Motor neuron (in vitro differentiated cells): ENCODE measurements around the gene EIF4E2. TPM values are rescaled to one million over a fixed set of nuclear protein-coding genes. Genes with fewer than 3 reads are reported as not detected.

Experiments used
- ATAC-seq, 8 experiments: fragments of 200-7000 bp; cut with Tn5 transposase; replicated peaks in 6 of 8; 2 replicates each; pipeline ENCODE4 v1.8.0; 2021; ENCODE audit warnings: mild to moderate bottlenecking in 8 of 8, moderate library complexity in 8 of 8
- H3K27ac ChIP-seq, 2 donors: fragments of 250-450 bp; sonication (Bioruptor Pico); 2 replicates each; pipeline ENCODE4 v1.9.0; 2021; ENCODE audit warnings: antibody characterized with exemption in 2 of 2, mild to moderate bottlenecking in 2 of 2, moderate library complexity in 1 of 2
- H3K4me1 ChIP-seq, 2 donors: fragments of 250-450 bp; sonication (Bioruptor Pico); replicated peaks in 1 of 2; 2 replicates each; pipeline ENCODE4 v1.6.1; 2021; ENCODE audit warnings: antibody characterized with exemption in 2 of 2, mild to moderate bottlenecking in 2 of 2, moderate library complexity in 1 of 2
- H3K4me3 ChIP-seq, 5 donors: fragments of 250-450 bp; sonication (Bioruptor Pico); 2 replicates each; pipeline ENCODE4 v1.9.0; 2021; ENCODE audit warnings: antibody characterized with exemption in 5 of 5, mild to moderate bottlenecking in 5 of 5, moderate library complexity in 4 of 5
- WGBS, 10 experiments: fragments of 450-650 bp; shearing (Covaris generic); methylation state at CpG; one replicate each; pipeline ENCODE4 v1.0.0; 2022; 5-methylcytosine and 5-hydroxymethylcytosine counted together
- in situ Hi-C, 9 experiments: fragments of 400-800 bp; cut with MboI; loops; one replicate each; pipeline ENCODE4 v1.15.0; 2021; ENCODE audit warnings: low sequenced_read_pairs in 9 of 9, low pct_unique_long_range_greater_than_20kb in 2 of 9; ENCODE audit not compliant: unreplicated experiment in 9 of 9
- total RNA-seq, 8 experiments: library from RNA; unstranded; fragments of 300-600 nt; gene quantifications; 2 replicates each; pipeline versions ENCODE4 v1.2.3 to v1.2.4, GENCODE V29; 2022

Gene EIF4E2
- total RNA-seq, 8 experiments from 2014 or later, result 49.0 to 81.3 (median 73.7) TPM

- peak in 3 of 8 experiments; percentile 4 to 11 (median 9) for ATAC-seq
- WGBS, 10 experiments, result 0 to 81% (median 20%) methylated on average over 1 to 3 of the region's 19 CpGs; no CpG with 5 or more reads in 7 of the 10 experiments
- no peak overlapping the region for H3K4me3 ChIP-seq
- no peak overlapping the region for H3K27ac ChIP-seq
- in situ Hi-C loops, result loop anchor here in 1 of 9 experiments (25.0 kb wide), 1 partner anchor 629 kb away; no protein-coding TSS in a partner anchor
- H3K4me1 ChIP-seq, result peaks cover 0 to 7% of the 10 kb centered on the region in 2 donors
Measured at GRCh38 chr2:232541195-232541960, 9.1 kb upstream of the EIF4E2 start.

- H3K27ac ChIP-seq, result no peak overlapping the region
- ATAC-seq, result no peak
- H3K4me3 ChIP-seq, result no peak overlapping the region
- in situ Hi-C loops, result loop anchor here in 1 of 9 experiments (25.0 kb wide), 1 partner anchor 630 kb away; no protein-coding TSS in a partner anchor
- WGBS, 10 experiments, result 70 to 100% (median 91%) methylated on average over 1 to 5 of the region's 9 CpGs; no CpG with 5 or more reads in 6 of the 10 experiments
- peaks cover 0 to 7% of the 10 kb centered on the region in 2 donors for H3K4me1 ChIP-seq
Measured at GRCh38 chr2:232541961-232542714, 8.4 kb upstream of the EIF4E2 start.

GRCh38 chr2:232542715-232543467 is 7.6 kb upstream of the EIF4E2 start:
- in situ Hi-C loops, result loop anchor here in 1 of 9 experiments (25.0 kb wide), 1 partner anchor 631 kb away; no protein-coding TSS in a partner anchor
- 60 to 80% methylated on average over 1 of the region's 20 CpGs; no CpG with 5 or more reads in 8 of the 10 experiments for WGBS, 10 experiments
- H3K4me3 ChIP-seq, result no peak overlapping the region
- no peak for ATAC-seq
- peaks cover 0 to 7% of the 10 kb centered on the region in 2 donors for H3K4me1 ChIP-seq
- H3K27ac ChIP-seq, result no peak overlapping the region

GRCh38 chr2:232543491-232543890 is 7.0 kb upstream of the EIF4E2 start:
- in situ Hi-C loops, result loop anchor here in 1 of 9 experiments (25.0 kb wide), 1 partner anchor 631 kb away; no protein-coding TSS in a partner anchor
- 70 to 98% (median 83%) methylated on average over 1 to 8 of the region's 14 CpGs; no CpG with 5 or more reads in 7 of the 10 experiments for WGBS, 10 experiments
- no peak for ATAC-seq
- Histone ChIP-seq H3K4me3 (no peak overlapping the region), H3K27ac (no peak overlapping the region), H3K4me1 (peaks cover 0 to 7% of the 10 kb centered on the region in 2 donors)

GRCh38 chr2:232543928-232544631 is 6.4 kb upstream of the EIF4E2 start:
- in situ Hi-C loops, result loop anchor here in 1 of 9 experiments (25.0 kb wide), 1 partner anchor 632 kb away; no protein-coding TSS in a partner anchor
- Histone ChIP-seq H3K4me3 (no peak overlapping the region), H3K27ac (no peak overlapping the region), H3K4me1 (peaks cover 0 to 7% of the 10 kb centered on the region in 2 donors)
- peak in 1 of 8 experiments; percentile 8 for ATAC-seq
- WGBS, 10 experiments, result 94 to 100% (median 100%) methylated on average over 2 to 11 of the region's 19 CpGs; no CpG with 5 or more reads in 5 of the 10 experiments

GRCh38 chr2:232544674-232545073 is 5.8 kb upstream of the EIF4E2 start:
- peaks cover 2 to 4% of the 10 kb centered on the region in 2 donors for H3K4me1 ChIP-seq
- H3K4me3 ChIP-seq, result no peak overlapping the region
- WGBS, 10 experiments, result 66 to 91% (median 80%) methylated on average over 1 to 5 of the region's 6 CpGs; no CpG with 5 or more reads in 7 of the 10 experiments
- peak in 1 of 8 experiments; percentile 9 for ATAC-seq
- in situ Hi-C loops, result loop anchor here in 1 of 9 experiments (25.0 kb wide), 1 partner anchor 632 kb away; no protein-coding TSS in a partner anchor
- H3K27ac ChIP-seq, result no peak overlapping the region

- H3K27ac ChIP-seq, result no peak overlapping the region
- ATAC-seq, result no peak
- H3K4me3 ChIP-seq, result no peak overlapping the region
- 60 to 100% (median 89%) methylated on average over 1 to 7 of the region's 17 CpGs for WGBS, 10 experiments
- peaks cover 2 to 4% of the 10 kb centered on the region in 2 donors for H3K4me1 ChIP-seq
- in situ Hi-C loops, result loop anchor here in 1 of 9 experiments (25.0 kb wide), 1 partner anchor 633 kb away; no protein-coding TSS in a partner anchor
Measured at GRCh38 chr2:232545511-232546375, 4.7 kb upstream of the EIF4E2 start.

GRCh38 chr2:232547991-232548390 is 2.5 kb upstream of the EIF4E2 start:
- no peak for ATAC-seq
- 90 to 100% (median 96%) methylated on average over 2 to 6 of the region's 6 CpGs; no CpG with 5 or more reads in 2 of the 10 experiments for WGBS, 10 experiments
- in situ Hi-C loops, result loop anchor here in 1 of 9 experiments (25.0 kb wide), 1 partner anchor 636 kb away; no protein-coding TSS in a partner anchor
- Histone ChIP-seq H3K4me3 (no peak overlapping the region), H3K4me1 (peaks cover 4 to 10% of the 10 kb centered on the region in 2 donors), H3K27ac (no peak overlapping the region)

- in situ Hi-C loops, result loop anchor here in 1 of 9 experiments (25.0 kb wide), 1 partner anchor 638 kb away; no protein-coding TSS in a partner anchor
- Histone ChIP-seq H3K4me3 (peak overlapping the region; percentile 53 to 73 (median 70)), H3K27ac (peak overlapping the region; percentile 86 to 96), H3K4me1 (peaks cover 4 to 10% of the 10 kb centered on the region in 2 donors)
- ATAC-seq, result peak in 1 of 8 experiments; percentile 10
- 0 to 100% (median 37%) methylated on average over 2 to 20 of the region's 21 CpGs for WGBS, 10 experiments
Measured at GRCh38 chr2:232549655-232550353, 685 bp upstream of the EIF4E2 start.

- H3K4me3 ChIP-seq, result peak overlapping the region; percentile 53 to 73 (median 70)
- peak overlapping the region; percentile 86 to 96 for H3K27ac ChIP-seq
- no peak for ATAC-seq
- peaks cover 4 to 10% of the 10 kb centered on the region in 2 donors for H3K4me1 ChIP-seq
- in situ Hi-C loops, result no loop called here
- WGBS, 10 experiments, result 5 to 31% (median 8%) methylated on average over 2 to 7 of the region's 7 CpGs; no CpG with 5 or more reads in 2 of the 10 experiments
Measured at GRCh38 chr2:232551250-232551638, 755 bp downstream of the EIF4E2 start.
